Sigmoid colon (tissue), 7 donors: ENCODE data around the gene AKAP12. TPM values are rescaled to one million over a fixed set of nuclear protein-coding genes. Genes with fewer than 3 reads are reported as not detected.
A peak's percentile ranks its signal among the peaks of the same experiment; 100 is the strongest.

Source experiments
- DNase-seq: peaks from one replicate; pipeline ENCODE4 v3.0.0-alpha.2; 2019
- H3K27ac ChIP-seq, 4 donors: fragments of 200-600 bp; sonication (generic); one replicate each; pipeline ENCODE4 v1.5.1; 2016 to 2019; ENCODE audit warnings: mild to moderate bottlenecking in 1 of 4
- H3K27me3 ChIP-seq, 3 donors: fragments of 200-600 bp; sonication (generic); one replicate each; pipeline ENCODE4 v1.5.1; 2019; ENCODE audit warnings: mild to moderate bottlenecking in 1 of 3
- H3K36me3 ChIP-seq, 4 donors: fragments of 200-600 bp; sonication (generic); one replicate each; pipeline ENCODE4 v1.5.1; 2016 to 2019
- H3K4me1 ChIP-seq, 4 donors: fragments of 200-600 bp; sonication (generic); one replicate each; pipeline ENCODE4 v1.5.1; 2017 to 2019
- H3K4me3 ChIP-seq, 4 donors: fragments of 200-600 bp; sonication (generic); one replicate each; pipeline ENCODE4 v1.5.1; 2017 to 2019; ENCODE audit warnings: mild to moderate bottlenecking in 2 of 4, moderate library complexity in 1 of 4
- H3K9me3 ChIP-seq, 4 donors: fragments of 200-600 bp in 3 of 4; sonication (generic) in 3 of 4; one replicate each; pipeline versions ENCODE4 v1.5.1 to v1.6.1; 2013 to 2019
- EP300 ChIP-seq, 4 donors: sonication (generic); formaldehyde crosslinking; IDR thresholded peaks; one replicate each; pipeline ENCODE4 v1.6.1; 2017; ENCODE audit warnings: antibody characterized with exemption in 4 of 4
- POLR2A ChIP-seq, 2 donors: fragments of 450-650 bp; IDR thresholded peaks; one replicate each; pipeline ENCODE4 v1.6.1; 2016; ENCODE audit warnings: antibody characterized with exemption in 2 of 2, mild to moderate bottlenecking in 2 of 2, moderate library complexity in 2 of 2
- POLR2AphosphoS5 ChIP-seq, 4 donors: sonication (generic); formaldehyde crosslinking; IDR thresholded peaks; one replicate each; pipeline ENCODE4 v1.6.1; 2017; ENCODE audit warnings: antibody characterized with exemption in 4 of 4
- WGBS, 2 donors: extraction: QIAGEN DNeasy Blood & Tissue Kit; methylation state at CpG; one replicate each; pipeline ENCODE4 v1.1.7; 2013; 5-methylcytosine and 5-hydroxymethylcytosine counted together
- intact Hi-C: fragments of 100-400 bp; cut with DNase I; formaldehyde crosslinking; loops from one replicate; pipeline ENCODE4 v1.15.1; 2023
- polyA plus RNA-seq, 3 donors: library from polyadenylated mRNA; stranded (reverse); fragments of 200-250 nt; gene quantifications; one replicate each; pipeline ENCODE4 v1.2.3, GENCODE V29; 2013
- total RNA-seq, 4 donors: library from RNA; depleted of rRNA; stranded (reverse); fragments of >200 nt; gene quantifications; one replicate each; pipeline ENCODE4 v1.1.0, GENCODE V29; 2016
- TF ChIP-seq, protein P1 (sequence below), 4 experiments: fragments of 450-650 bp in 3 of 4; fragments of 200-600 bp in 1 of 4; IDR thresholded peaks; one replicate each; pipeline ENCODE4 v1.5.1; 2016 to 2019; ENCODE audit warnings: antibody characterized with exemption in 4 of 4, mild to moderate bottlenecking in 3 of 4, moderate library complexity in 2 of 4
- donor health status: healthy with polysubstance abuse.
- donor health status: Bipolar disorder and iron deficiency.
- donor health status: healthy.

Gene AKAP12
- total and polyA plus RNA-seq, 7 donors, result 1.2 to 244 (median 133) TPM

DNA sequence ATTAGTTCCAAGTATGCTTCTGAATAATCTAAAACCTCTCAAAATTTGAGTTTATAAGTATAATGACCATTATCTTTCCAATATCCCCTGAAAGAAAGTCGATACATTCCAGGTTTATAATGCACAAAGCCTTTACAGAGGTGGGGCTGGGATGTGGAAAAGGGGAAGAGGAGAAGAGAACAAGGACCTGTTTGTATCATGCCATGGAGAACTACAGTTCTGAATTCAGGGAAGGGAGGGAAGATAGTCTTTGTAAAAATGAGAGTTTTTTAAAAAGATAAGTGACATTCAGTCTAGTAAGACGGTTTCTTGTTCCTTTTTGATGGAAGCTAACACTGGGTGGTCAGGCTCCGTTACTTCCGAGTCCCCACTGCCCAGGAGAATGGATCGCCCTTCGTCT lies 125.5 kb downstream of the AKAP12 start:
- H3K27me3 ChIP-seq, result no peaks in the 10 kb centered on the region
- H3K4me3 ChIP-seq, result no peak overlapping the region
- intact Hi-C loops, result no loop called here
- H3K36me3 ChIP-seq, result peaks cover 7 to 39% (median 13%) of the 10 kb centered on the region in 4 donors
- no peaks in the 10 kb centered on the region for H3K9me3 ChIP-seq
- H3K4me1 ChIP-seq, result peaks cover 0 to 5% (median 2%) of the 10 kb centered on the region in 4 donors
- TF ChIP-seq POLR2A (IDR thresholded peaks at IDR 0.05) (no peak), EP300 (IDR thresholded peaks at IDR 0.05) (no peak), POLR2AphosphoS5 (IDR thresholded peaks at IDR 0.05) (no peak)
- TF ChIP-seq, protein P1, sequence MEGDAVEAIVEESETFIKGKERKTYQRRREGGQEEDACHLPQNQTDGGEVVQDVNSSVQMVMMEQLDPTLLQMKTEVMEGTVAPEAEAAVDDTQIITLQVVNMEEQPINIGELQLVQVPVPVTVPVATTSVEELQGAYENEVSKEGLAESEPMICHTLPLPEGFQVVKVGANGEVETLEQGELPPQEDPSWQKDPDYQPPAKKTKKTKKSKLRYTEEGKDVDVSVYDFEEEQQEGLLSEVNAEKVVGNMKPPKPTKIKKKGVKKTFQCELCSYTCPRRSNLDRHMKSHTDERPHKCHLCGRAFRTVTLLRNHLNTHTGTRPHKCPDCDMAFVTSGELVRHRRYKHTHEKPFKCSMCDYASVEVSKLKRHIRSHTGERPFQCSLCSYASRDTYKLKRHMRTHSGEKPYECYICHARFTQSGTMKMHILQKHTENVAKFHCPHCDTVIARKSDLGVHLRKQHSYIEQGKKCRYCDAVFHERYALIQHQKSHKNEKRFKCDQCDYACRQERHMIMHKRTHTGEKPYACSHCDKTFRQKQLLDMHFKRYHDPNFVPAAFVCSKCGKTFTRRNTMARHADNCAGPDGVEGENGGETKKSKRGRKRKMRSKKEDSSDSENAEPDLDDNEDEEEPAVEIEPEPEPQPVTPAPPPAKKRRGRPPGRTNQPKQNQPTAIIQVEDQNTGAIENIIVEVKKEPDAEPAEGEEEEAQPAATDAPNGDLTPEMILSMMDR (IDR thresholded peaks at IDR 0.05), result no peak
- no peak overlapping the region for H3K27ac ChIP-seq
- no peak for DNase-seq
- WGBS, 2 donors, result 94 to 95% methylated on average over 6 of the region's 6 CpGs

DNA sequence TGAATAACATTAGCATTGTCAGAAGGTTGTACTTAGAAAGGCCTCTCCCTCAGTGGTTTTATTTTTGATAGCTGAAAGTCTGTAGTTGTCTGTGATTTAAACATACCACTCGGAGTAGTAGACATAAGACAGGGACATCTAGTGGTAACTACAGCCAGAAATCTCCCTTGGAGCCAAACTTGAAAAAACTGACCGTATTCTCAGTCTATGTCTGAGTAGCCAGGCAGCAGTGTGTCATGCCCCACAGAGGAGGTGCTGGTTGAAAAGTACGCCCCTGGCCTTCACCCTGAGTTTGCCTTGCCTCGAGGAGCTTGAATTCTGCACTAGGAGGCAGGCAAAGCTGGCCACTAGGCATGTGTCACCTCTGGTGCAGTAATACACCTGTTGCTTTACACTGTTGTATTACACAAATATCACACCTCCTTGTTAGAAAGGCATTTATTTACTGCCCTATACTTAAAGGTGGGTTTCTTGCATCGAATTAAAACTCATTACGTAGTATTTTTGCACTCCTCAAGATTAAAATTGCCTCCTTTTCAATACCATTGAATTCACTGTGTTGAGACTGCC lies 130.8 kb downstream of the AKAP12 start:
- Histone ChIP-seq H3K4me3 (no peak overlapping the region), H3K4me1 (peaks cover 0 to 15% (median 5%) of the 10 kb centered on the region in 4 donors), H3K27me3 (no peaks in the 10 kb centered on the region), H3K27ac (no peak overlapping the region), H3K36me3 (peaks cover 7 to 39% (median 19%) of the 10 kb centered on the region in 4 donors), H3K9me3 (no peaks in the 10 kb centered on the region)
- intact Hi-C loops, result no loop called here
- no peak for DNase-seq
- TF ChIP-seq POLR2A (IDR thresholded peaks at IDR 0.05) (no peak), POLR2AphosphoS5 (IDR thresholded peaks at IDR 0.05) (no peak), EP300 (IDR thresholded peaks at IDR 0.05) (no peak)
- WGBS, 2 donors, result 88 to 93% methylated on average over 6 of the region's 6 CpGs

DNA sequence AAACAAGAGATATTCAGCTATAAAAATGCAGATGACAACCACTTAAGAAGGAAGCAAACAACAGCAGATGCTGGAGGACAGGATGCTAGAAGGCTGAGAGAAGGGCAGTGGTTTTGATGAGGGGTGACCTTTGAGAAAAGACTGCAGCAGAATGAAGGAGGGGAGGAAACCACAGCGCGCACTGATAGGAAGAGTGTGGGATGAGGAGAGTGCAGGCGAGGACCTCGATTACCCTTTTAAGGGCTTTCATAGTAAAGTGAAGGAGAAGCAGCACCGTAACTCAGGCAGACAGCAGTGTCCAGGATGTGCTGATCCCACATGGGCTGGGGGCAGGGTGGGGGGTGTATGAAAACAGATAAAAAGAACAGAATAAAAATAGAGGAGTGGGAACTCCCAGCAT lies 132.4 kb downstream of the AKAP12 start:
- WGBS, 2 donors, result 61 to 84% methylated on average over 5 of the region's 5 CpGs
- Histone ChIP-seq H3K4me1 (peaks cover 0 to 15% (median 5%) of the 10 kb centered on the region in 4 donors), H3K27ac (no peak overlapping the region), H3K9me3 (no peaks in the 10 kb centered on the region), H3K4me3 (no peak overlapping the region), H3K36me3 (peaks cover 0 to 27% (median 8%) of the 10 kb centered on the region in 4 donors), H3K27me3 (no peaks in the 10 kb centered on the region)
- intact Hi-C loops, result no loop called here
- no peak for DNase-seq
- TF ChIP-seq EP300 (IDR thresholded peaks at IDR 0.05) (no peak), POLR2A (IDR thresholded peaks at IDR 0.05) (no peak), POLR2AphosphoS5 (IDR thresholded peaks at IDR 0.05) (no peak)
- TF ChIP-seq, protein P1 (IDR thresholded peaks at IDR 0.05), result no peak

GRCh38 chr6:151374036-151374683 lies 134.4 kb downstream of the AKAP12 start:
- Histone ChIP-seq H3K9me3 (no peaks in the 10 kb centered on the region), H3K4me1 (peaks cover 0 to 15% (median 5%) of the 10 kb centered on the region in 4 donors), H3K27me3 (no peaks in the 10 kb centered on the region), H3K36me3 (peaks cover 0 to 22% (median 8%) of the 10 kb centered on the region in 4 donors), H3K4me3 (no peak overlapping the region), H3K27ac (peak overlapping the region in 1 of 4 donors; percentile 14)
- TF ChIP-seq POLR2A (IDR thresholded peaks at IDR 0.05) (no peak), POLR2AphosphoS5 (IDR thresholded peaks at IDR 0.05) (no peak), EP300 (IDR thresholded peaks at IDR 0.05) (no peak)
- TF ChIP-seq, protein P1 (IDR thresholded peaks at IDR 0.05), result no peak
- intact Hi-C loops, result no loop called here
- 78 to 88% methylated on average over 5 of the region's 5 CpGs for WGBS, 2 donors
- no peak for DNase-seq

GRCh38 chr6:151375833-151376232 lies 136.1 kb downstream of the AKAP12 start:
- H3K27me3 ChIP-seq, result no peaks in the 10 kb centered on the region
- H3K9me3 ChIP-seq, result no peaks in the 10 kb centered on the region
- intact Hi-C loops, result no loop called here
- no peak overlapping the region for H3K4me3 ChIP-seq
- no peak overlapping the region for H3K27ac ChIP-seq
- WGBS, 2 donors, result 92 to 94% methylated on average over 2 of the region's 2 CpGs
- H3K4me1 ChIP-seq, result peaks cover 0 to 8% (median 2%) of the 10 kb centered on the region in 4 donors
- TF ChIP-seq, protein P1 (IDR thresholded peaks at IDR 0.05), result no peak
- TF ChIP-seq POLR2AphosphoS5 (IDR thresholded peaks at IDR 0.05) (no peak), POLR2A (IDR thresholded peaks at IDR 0.05) (no peak), EP300 (IDR thresholded peaks at IDR 0.05) (no peak)
- no peak for DNase-seq
- H3K36me3 ChIP-seq, result peaks cover 0 to 20% (median 7%) of the 10 kb centered on the region in 4 donors
